ENCODE measurements around the gene BFSP2. TPM values are rescaled to one million over a fixed set of nuclear protein-coding genes. Genes with fewer than 3 reads are reported as not detected.
"Not testable (repeated sequence)": the region's sequence is repeated elsewhere in the genome, so short reads cannot be mapped to it uniquely, and the experiment has no call there.

Gene BFSP2
- total and polyA plus RNA-seq, 4 donors = not detected

- 77 to 82% methylated on average over 6 of the region's 6 CpGs for WGBS, 2 donors
- no peaks in the 10 kb centered on the region for H3K4me1 ChIP-seq (ENCODE audit: control insufficient read depth in 1 of 2, insufficient read depth in 2 of 2, low read length in 2 of 2)
- intact Hi-C loops (cut with DNase I) = no loop called here
- no peak for ATAC-seq (ENCODE audit: low FRiP score)
- no peak for DNase-seq
- no peaks in the 10 kb centered on the region for H3K9me3 ChIP-seq (ENCODE audit: control insufficient read depth, low read length)
- no peaks in the 10 kb centered on the region for H3K27me3 ChIP-seq (ENCODE audit: control insufficient read depth in 1 of 2, insufficient read depth in 2 of 2, low read length in 1 of 2)
- no peaks in the 10 kb centered on the region for H3K36me3 ChIP-seq (ENCODE audit: control insufficient read depth in 1 of 2, insufficient read depth in 2 of 2, low read length in 1 of 2)
- H3K4me3 ChIP-seq (ENCODE audit: low read length in 2 of 2) = no peak overlapping the region
- no peak overlapping the region for H3K27ac ChIP-seq (ENCODE audit: low read depth in 1 of 2, low read length in 2 of 2)
Observed at GRCh38 chr3:133494469-133494868, 94.6 kb downstream of the BFSP2 start.

GRCh38 chr3:133502542-133502941 is 102.7 kb downstream of the BFSP2 start:
- intact Hi-C loops (cut with DNase I); H3K4me1 ChIP-seq (ENCODE audit: control insufficient read depth in 1 of 2, insufficient read depth in 2 of 2, low read length in 2 of 2); H3K4me3 ChIP-seq (ENCODE audit: low read length in 2 of 2); H3K27me3 ChIP-seq (ENCODE audit: control insufficient read depth in 1 of 2, insufficient read depth in 2 of 2, low read length in 1 of 2); ATAC-seq (ENCODE audit: low FRiP score); DNase-seq; H3K9me3 ChIP-seq (ENCODE audit: control insufficient read depth, low read length); H3K36me3 ChIP-seq (ENCODE audit: control insufficient read depth in 1 of 2, insufficient read depth in 2 of 2, low read length in 1 of 2); H3K27ac ChIP-seq (ENCODE audit: low read depth in 1 of 2, low read length in 2 of 2): not testable (repeated sequence)
- 93 to 100% methylated on average over 1 to 2 of the region's 2 CpGs for WGBS, 2 donors

- ATAC-seq (ENCODE audit: low FRiP score) (no peak), DNase-seq (no peak)
- no peak overlapping the region for H3K27ac ChIP-seq (ENCODE audit: low read depth in 1 of 2, low read length in 2 of 2)
- H3K9me3 ChIP-seq (ENCODE audit: control insufficient read depth, low read length) = no peaks in the 10 kb centered on the region
- H3K36me3 ChIP-seq (ENCODE audit: control insufficient read depth in 1 of 2, insufficient read depth in 2 of 2, low read length in 1 of 2) = no peaks in the 10 kb centered on the region
- intact Hi-C loops (cut with DNase I) = no loop called here
- no peaks in the 10 kb centered on the region for H3K27me3 ChIP-seq (ENCODE audit: control insufficient read depth in 1 of 2, insufficient read depth in 2 of 2, low read length in 1 of 2)
- WGBS, 2 donors = 0 to 94% methylated on average over 1 of the region's 1 CpG
- no peak overlapping the region for H3K4me3 ChIP-seq (ENCODE audit: low read length in 2 of 2)
- peaks cover 0 to 5% of the 10 kb centered on the region in 2 donors for H3K4me1 ChIP-seq (ENCODE audit: control insufficient read depth in 1 of 2, insufficient read depth in 2 of 2, low read length in 2 of 2)
Observed at GRCh38 chr3:133503409-133503808, 103.6 kb downstream of the BFSP2 start.

GRCh38 chr3:133504736-133505135 is 104.9 kb downstream of the BFSP2 start:
- H3K27ac ChIP-seq (ENCODE audit: low read depth in 1 of 2, low read length in 2 of 2) = no peak overlapping the region
- intact Hi-C loops (cut with DNase I) = no loop called here
- no peaks in the 10 kb centered on the region for H3K9me3 ChIP-seq (ENCODE audit: control insufficient read depth, low read length)
- DNase-seq (no peak), ATAC-seq (ENCODE audit: low FRiP score) (no peak)
- H3K36me3 ChIP-seq (ENCODE audit: control insufficient read depth in 1 of 2, insufficient read depth in 2 of 2, low read length in 1 of 2) = no peaks in the 10 kb centered on the region
- 93 to 96% methylated on average over 4 of the region's 4 CpGs for WGBS, 2 donors
- no peaks in the 10 kb centered on the region for H3K27me3 ChIP-seq (ENCODE audit: control insufficient read depth in 1 of 2, insufficient read depth in 2 of 2, low read length in 1 of 2)
- H3K4me1 ChIP-seq (ENCODE audit: control insufficient read depth in 1 of 2, insufficient read depth in 2 of 2, low read length in 2 of 2) = peaks cover 0 to 5% of the 10 kb centered on the region in 2 donors
- no peak overlapping the region for H3K4me3 ChIP-seq (ENCODE audit: low read length in 2 of 2)

GRCh38 chr3:133505813-133506212 is 106.0 kb downstream of the BFSP2 start:
- Histone ChIP-seq H3K9me3 (ENCODE audit: control insufficient read depth, low read length) (no peaks in the 10 kb centered on the region), H3K4me1 (ENCODE audit: control insufficient read depth in 1 of 2, insufficient read depth in 2 of 2, low read length in 2 of 2) (peaks cover 0 to 5% of the 10 kb centered on the region in 2 donors), H3K4me3 (ENCODE audit: low read length in 2 of 2) (peak overlapping the region in 1 of 2 donors; percentile 18), H3K27ac (ENCODE audit: low read depth in 1 of 2, low read length in 2 of 2) (no peak overlapping the region), H3K27me3 (ENCODE audit: control insufficient read depth in 1 of 2, insufficient read depth in 2 of 2, low read length in 1 of 2) (no peaks in the 10 kb centered on the region), H3K36me3 (ENCODE audit: control insufficient read depth in 1 of 2, insufficient read depth in 2 of 2, low read length in 1 of 2) (no peaks in the 10 kb centered on the region)
- intact Hi-C loops (cut with DNase I) = no loop called here
- 0% methylated on average over 3 of the region's 3 CpGs for WGBS, 2 donors
- no peak for DNase-seq
- no peak for ATAC-seq (ENCODE audit: low FRiP score)

- WGBS, 2 donors = 12 to 15% methylated on average over 9 of the region's 9 CpGs
- ATAC-seq (ENCODE audit: low FRiP score) (no peak), DNase-seq (no peak)
- peak overlapping the region in 1 of 2 donors; percentile 18 for H3K4me3 ChIP-seq (ENCODE audit: low read length in 2 of 2)
- no peaks in the 10 kb centered on the region for H3K27me3 ChIP-seq (ENCODE audit: control insufficient read depth in 1 of 2, insufficient read depth in 2 of 2, low read length in 1 of 2)
- no peaks in the 10 kb centered on the region for H3K36me3 ChIP-seq (ENCODE audit: control insufficient read depth in 1 of 2, insufficient read depth in 2 of 2, low read length in 1 of 2)
- H3K9me3 ChIP-seq (ENCODE audit: control insufficient read depth, low read length) = no peaks in the 10 kb centered on the region
- H3K4me1 ChIP-seq (ENCODE audit: control insufficient read depth in 1 of 2, insufficient read depth in 2 of 2, low read length in 2 of 2) = peaks cover 0 to 5% of the 10 kb centered on the region in 2 donors
- intact Hi-C loops (cut with DNase I) = no loop called here
- no peak overlapping the region for H3K27ac ChIP-seq (ENCODE audit: low read depth in 1 of 2, low read length in 2 of 2)
Observed at GRCh38 chr3:133506215-133506901, 106.5 kb downstream of the BFSP2 start.

GRCh38 chr3:133509488-133509887 is 109.6 kb downstream of the BFSP2 start:
- no peaks in the 10 kb centered on the region for H3K36me3 ChIP-seq (ENCODE audit: control insufficient read depth in 1 of 2, insufficient read depth in 2 of 2, low read length in 1 of 2)
- H3K27me3 ChIP-seq (ENCODE audit: control insufficient read depth in 1 of 2, insufficient read depth in 2 of 2, low read length in 1 of 2) = no peaks in the 10 kb centered on the region
- H3K4me3 ChIP-seq (ENCODE audit: low read length in 2 of 2) = no peak overlapping the region
- DNase-seq = no peak
- peaks cover 0 to 5% of the 10 kb centered on the region in 2 donors for H3K4me1 ChIP-seq (ENCODE audit: control insufficient read depth in 1 of 2, insufficient read depth in 2 of 2, low read length in 2 of 2)
- no peak overlapping the region for H3K27ac ChIP-seq (ENCODE audit: low read depth in 1 of 2, low read length in 2 of 2)
- H3K9me3 ChIP-seq (ENCODE audit: control insufficient read depth, low read length) = no peaks in the 10 kb centered on the region
- ATAC-seq (ENCODE audit: low FRiP score) = no peak
- intact Hi-C loops (cut with DNase I) = no loop called here

GRCh38 chr3:133512416-133513089 is 112.7 kb downstream of the BFSP2 start:
- intact Hi-C loops (cut with DNase I) = no loop called here
- Histone ChIP-seq H3K9me3 (ENCODE audit: control insufficient read depth, low read length) (no peaks in the 10 kb centered on the region), H3K27ac (ENCODE audit: low read depth in 1 of 2, low read length in 2 of 2) (no peak overlapping the region), H3K4me1 (ENCODE audit: control insufficient read depth in 1 of 2, insufficient read depth in 2 of 2, low read length in 2 of 2) (no peaks in the 10 kb centered on the region), H3K27me3 (ENCODE audit: control insufficient read depth in 1 of 2, insufficient read depth in 2 of 2, low read length in 1 of 2) (no peaks in the 10 kb centered on the region), H3K36me3 (ENCODE audit: control insufficient read depth in 1 of 2, insufficient read depth in 2 of 2, low read length in 1 of 2) (no peaks in the 10 kb centered on the region), H3K4me3 (ENCODE audit: low read length in 2 of 2) (no peak overlapping the region)
- WGBS, 2 donors = 96% methylated on average over 6 of the region's 6 CpGs
- no peak for ATAC-seq (ENCODE audit: low FRiP score)
- no peak for DNase-seq

GRCh38 chr3:133514418-133514817 is 114.6 kb downstream of the BFSP2 start:
- no peak for DNase-seq
- Histone ChIP-seq H3K9me3 (ENCODE audit: control insufficient read depth, low read length) (no peaks in the 10 kb centered on the region), H3K4me1 (ENCODE audit: control insufficient read depth in 1 of 2, insufficient read depth in 2 of 2, low read length in 2 of 2) (no peaks in the 10 kb centered on the region), H3K27ac (ENCODE audit: low read depth in 1 of 2, low read length in 2 of 2) (no peak overlapping the region), H3K4me3 (ENCODE audit: low read length in 2 of 2) (no peak overlapping the region), H3K27me3 (ENCODE audit: control insufficient read depth in 1 of 2, insufficient read depth in 2 of 2, low read length in 1 of 2) (no peaks in the 10 kb centered on the region), H3K36me3 (ENCODE audit: control insufficient read depth in 1 of 2, insufficient read depth in 2 of 2, low read length in 1 of 2) (no peaks in the 10 kb centered on the region)
- no peak for ATAC-seq (ENCODE audit: low FRiP score)
- intact Hi-C loops (cut with DNase I) = no loop called here
- 92 to 93% methylated on average over 6 of the region's 6 CpGs for WGBS, 2 donors

Measured in aorta (tissue), 5 donors.